Subcutaneous abdominal adipose tissue (tissue), 5 donors: ENCODE data around the gene ZFAND3.

ENCODE experiments used
- H3K27ac ChIP-seq: one replicate; pipeline ENCODE4 v1.7.0; 2013; ENCODE audit warnings: low read depth, mild to moderate bottlenecking, inconsistent platforms, low read length, moderate library complexity
- H3K27me3 ChIP-seq, 5 donors: one replicate each; pipeline ENCODE4 v1.7.0; 2013; ENCODE audit warnings: low read length in 5 of 5, inconsistent platforms in 1 of 5; ENCODE audit not compliant: control insufficient read depth in 5 of 5, insufficient read depth in 4 of 5
- H3K36me3 ChIP-seq, 5 donors: one replicate each; pipeline ENCODE4 v1.7.0; 2013; ENCODE audit warnings: low read length in 5 of 5; ENCODE audit not compliant: control insufficient read depth in 5 of 5, insufficient read depth in 5 of 5
- H3K4me1 ChIP-seq, 5 donors: one replicate each; pipeline ENCODE4 v1.7.0; 2013; ENCODE audit warnings: low read length in 5 of 5, mild to moderate bottlenecking in 3 of 5, moderate library complexity in 1 of 5; ENCODE audit not compliant: control insufficient read depth in 5 of 5, insufficient read depth in 5 of 5
- H3K4me3 ChIP-seq, 5 donors: one replicate each; pipeline ENCODE4 v1.7.0; 2013; ENCODE audit warnings: low read length in 5 of 5, low read depth in 1 of 5
- H3K9ac ChIP-seq, 5 donors: one replicate each; pipeline ENCODE4 v1.7.0; 2013; ENCODE audit warnings: low read length in 5 of 5, mild to moderate bottlenecking in 4 of 5, moderate library complexity in 3 of 5
- H3K9me3 ChIP-seq, 5 donors: one replicate each; pipeline ENCODE4 v1.7.0; 2013; ENCODE audit warnings: low read length in 5 of 5; ENCODE audit not compliant: control insufficient read depth in 5 of 5
- donor health status: healthy.
- donor health status: healthy.
- donor health status: healthy.
- donor health status: healthy.
- donor health status: healthy.

The ZFAND3 gene

DNA sequence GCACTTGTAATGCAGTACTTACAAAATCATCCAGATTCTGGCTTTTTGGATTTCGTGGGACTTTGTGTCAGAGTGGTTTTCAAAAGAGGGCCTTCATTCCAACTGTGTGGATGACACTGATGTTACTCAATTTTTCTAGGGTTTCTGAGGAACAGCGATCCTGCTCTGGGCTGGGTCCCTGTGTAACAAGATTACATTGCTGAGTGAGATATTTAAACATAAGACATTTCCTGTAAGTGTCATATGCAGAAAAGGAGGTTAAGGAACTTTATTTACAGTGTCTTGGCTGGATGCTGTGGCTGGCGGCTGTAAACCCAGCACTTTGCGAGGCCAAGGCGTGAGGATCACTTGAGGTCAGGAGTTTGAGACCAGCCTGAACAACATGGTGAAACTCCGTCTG is 6.7 kb downstream of the ZFAND3 start:
- peaks cover 2 to 64% (median 54%) of the 10 kb centered on the region in 5 donors for H3K4me1 ChIP-seq
- H3K27me3 ChIP-seq: no peaks in the 10 kb centered on the region
- no peaks in the 10 kb centered on the region for H3K9me3 ChIP-seq
- no peaks in the 10 kb centered on the region for H3K36me3 ChIP-seq
- peak overlapping the region; percentile 47 for H3K27ac ChIP-seq
- no peak overlapping the region for H3K9ac ChIP-seq
- H3K4me3 ChIP-seq: no peak overlapping the region

- Histone ChIP-seq H3K4me3 (no peak overlapping the region), H3K36me3 (no peaks in the 10 kb centered on the region), H3K9ac (no peak overlapping the region), H3K9me3 (no peaks in the 10 kb centered on the region), H3K27ac (peak overlapping the region; percentile 47), H3K4me1 (peaks cover 2 to 64% (median 53%) of the 10 kb centered on the region in 5 donors), H3K27me3 (no peaks in the 10 kb centered on the region)
Measured at GRCh38 chr6:37826993-37827392, 7.5 kb downstream of the ZFAND3 start.

DNA sequence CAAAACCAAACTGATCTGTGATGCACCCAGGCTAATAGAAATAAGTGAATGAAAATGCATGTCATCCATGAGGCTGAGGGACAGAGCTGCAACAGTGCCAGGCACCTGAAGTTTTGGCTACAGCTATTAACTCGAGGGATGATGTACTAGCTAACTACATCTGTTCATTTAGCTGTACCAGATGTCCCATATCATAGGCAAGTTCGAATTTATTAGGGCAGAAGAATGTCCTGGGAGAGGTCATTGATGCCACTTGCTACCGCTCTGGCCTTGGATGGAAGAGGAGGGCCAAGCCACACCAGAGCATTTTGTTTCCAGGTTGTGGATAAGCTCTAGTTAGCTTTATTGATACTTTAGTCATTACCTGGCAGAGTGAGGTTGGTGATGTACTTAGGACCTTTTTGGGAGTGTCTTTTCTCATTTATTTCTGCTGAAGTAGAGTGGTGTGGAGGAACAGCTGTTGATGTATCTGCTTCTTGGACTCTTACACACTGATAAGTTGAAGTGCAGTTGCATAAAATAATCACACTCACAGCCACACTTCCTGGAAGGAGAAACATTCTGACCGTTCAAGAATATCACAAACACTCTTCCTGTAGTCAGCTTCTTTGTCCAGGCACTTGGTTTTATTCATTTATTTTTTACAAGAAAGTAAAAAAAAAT is 8.2 kb downstream of the ZFAND3 start:
- Histone ChIP-seq H3K27me3 (no peaks in the 10 kb centered on the region), H3K36me3 (no peaks in the 10 kb centered on the region), H3K27ac (no peak overlapping the region), H3K4me1 (peaks cover 2 to 64% (median 53%) of the 10 kb centered on the region in 5 donors), H3K9ac (no peak overlapping the region), H3K9me3 (no peaks in the 10 kb centered on the region), H3K4me3 (no peak overlapping the region)

DNA sequence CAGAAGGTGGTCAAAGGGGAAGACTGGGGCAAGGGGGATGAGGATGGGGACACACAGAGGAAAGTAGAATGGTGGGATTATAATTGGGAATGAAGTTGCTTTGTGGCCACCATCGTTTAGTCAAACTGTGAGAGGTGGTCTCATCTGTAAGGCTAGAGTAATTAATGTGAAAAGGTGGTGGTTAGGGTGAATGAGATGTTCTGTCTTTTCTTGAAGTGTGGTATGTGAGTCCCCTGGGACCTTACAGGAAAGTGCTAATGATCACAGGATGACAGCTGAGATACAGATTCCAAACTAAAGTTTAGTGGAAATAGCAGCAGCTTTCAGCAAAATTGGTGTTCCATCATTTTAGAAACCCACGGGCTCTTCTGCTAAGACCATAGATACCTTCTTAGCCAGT is 10.7 kb downstream of the ZFAND3 start:
- Histone ChIP-seq H3K9me3 (peaks cover 0 to 5% (median 0%) of the 10 kb centered on the region in 5 donors), H3K27me3 (no peaks in the 10 kb centered on the region), H3K4me3 (no peak overlapping the region), H3K36me3 (peaks cover 0 to 7% (median 0%) of the 10 kb centered on the region in 5 donors), H3K27ac (no peak overlapping the region), H3K4me1 (peaks cover 0 to 60% (median 45%) of the 10 kb centered on the region in 5 donors), H3K9ac (no peak overlapping the region)

GRCh38 chr6:37831457-37831856 is 11.9 kb downstream of the ZFAND3 start:
- H3K4me3 ChIP-seq: no peak overlapping the region
- H3K27ac ChIP-seq: no peak overlapping the region
- H3K36me3 ChIP-seq: peaks cover 0 to 7% (median 0%) of the 10 kb centered on the region in 5 donors
- no peaks in the 10 kb centered on the region for H3K27me3 ChIP-seq
- H3K9ac ChIP-seq: no peak overlapping the region
- H3K9me3 ChIP-seq: peaks cover 0 to 5% (median 0%) of the 10 kb centered on the region in 5 donors
- peaks cover 0 to 54% (median 37%) of the 10 kb centered on the region in 5 donors for H3K4me1 ChIP-seq

- peaks cover 0 to 5% (median 0%) of the 10 kb centered on the region in 5 donors for H3K9me3 ChIP-seq
- H3K4me1 ChIP-seq: peaks cover 0 to 30% (median 20%) of the 10 kb centered on the region in 5 donors
Measured at GRCh38 chr6:37835923-37836322, 16.4 kb downstream of the ZFAND3 start.

GRCh38 chr6:37838219-37838921 is 18.8 kb downstream of the ZFAND3 start:
- Histone ChIP-seq H3K27me3 (no peaks in the 10 kb centered on the region), H3K4me1 (peaks cover 0 to 16% (median 0%) of the 10 kb centered on the region in 5 donors)

More at GRCh38 chr6:37835923-37836322, 16.4 kb downstream of the ZFAND3 start:
- Histone ChIP-seq H3K36me3 (peaks cover 0 to 7% (median 0%) of the 10 kb centered on the region in 5 donors), H3K27me3 (no peaks in the 10 kb centered on the region), H3K9ac (no peak overlapping the region), H3K4me3 (no peak overlapping the region), H3K27ac (no peak overlapping the region)

GRCh38 chr6:37840143-37840939 is 20.8 kb downstream of the ZFAND3 start:
- H3K27ac ChIP-seq: no peak overlapping the region

More at GRCh38 chr6:37838219-37838921, 18.8 kb downstream of the ZFAND3 start:
- H3K9ac ChIP-seq: no peak overlapping the region
- peaks cover 0 to 5% (median 0%) of the 10 kb centered on the region in 5 donors for H3K9me3 ChIP-seq
- no peak overlapping the region for H3K27ac ChIP-seq
- H3K4me3 ChIP-seq: no peak overlapping the region
- H3K36me3 ChIP-seq: peaks cover 0 to 7% (median 0%) of the 10 kb centered on the region in 5 donors

GRCh38 chr6:37840940-37841300 is 21.4 kb downstream of the ZFAND3 start:
- no peaks in the 10 kb centered on the region for H3K27me3 ChIP-seq
- no peak overlapping the region for H3K27ac ChIP-seq
- H3K4me3 ChIP-seq: no peak overlapping the region
- H3K9ac ChIP-seq: no peak overlapping the region
- peaks cover 0 to 22% (median 10%) of the 10 kb centered on the region in 5 donors for H3K4me1 ChIP-seq
- H3K9me3 ChIP-seq: no peaks in the 10 kb centered on the region
- no peaks in the 10 kb centered on the region for H3K36me3 ChIP-seq

More at GRCh38 chr6:37840143-37840939, 20.8 kb downstream of the ZFAND3 start:
- Histone ChIP-seq H3K9ac (no peak overlapping the region), H3K36me3 (no peaks in the 10 kb centered on the region), H3K27me3 (no peaks in the 10 kb centered on the region), H3K9me3 (no peaks in the 10 kb centered on the region), H3K4me1 (peaks cover 0 to 16% (median 4%) of the 10 kb centered on the region in 5 donors), H3K4me3 (no peak overlapping the region)
